Right lobe of liver (tissue), 4 donors: ENCODE data around the gene RPL18.

Source experiments
- CTCF ChIP-seq, 4 donors: fragments of 200-600 bp in 3 of 4; fragments of 450-650 bp in 1 of 4; IDR thresholded peaks; one replicate each; pipeline versions ENCODE4 v1.5.1 to v1.8.0; 2016 to 2022; ENCODE audit warnings: antibody characterized with exemption in 4 of 4, mild to moderate bottlenecking in 2 of 4
- POLR2A ChIP-seq: fragments of 450-650 bp; IDR thresholded peaks from one replicate; pipeline ENCODE4 v1.6.1; 2017; ENCODE audit warnings: antibody characterized with exemption, mild to moderate bottlenecking
- donor health status: DM: no; HTN: no; CAD: no.
- donor health status: DM: no; HTN: no; CAD: no.
- donor health status: DM: no; HTN: yes; CAD: no.

DNA sequence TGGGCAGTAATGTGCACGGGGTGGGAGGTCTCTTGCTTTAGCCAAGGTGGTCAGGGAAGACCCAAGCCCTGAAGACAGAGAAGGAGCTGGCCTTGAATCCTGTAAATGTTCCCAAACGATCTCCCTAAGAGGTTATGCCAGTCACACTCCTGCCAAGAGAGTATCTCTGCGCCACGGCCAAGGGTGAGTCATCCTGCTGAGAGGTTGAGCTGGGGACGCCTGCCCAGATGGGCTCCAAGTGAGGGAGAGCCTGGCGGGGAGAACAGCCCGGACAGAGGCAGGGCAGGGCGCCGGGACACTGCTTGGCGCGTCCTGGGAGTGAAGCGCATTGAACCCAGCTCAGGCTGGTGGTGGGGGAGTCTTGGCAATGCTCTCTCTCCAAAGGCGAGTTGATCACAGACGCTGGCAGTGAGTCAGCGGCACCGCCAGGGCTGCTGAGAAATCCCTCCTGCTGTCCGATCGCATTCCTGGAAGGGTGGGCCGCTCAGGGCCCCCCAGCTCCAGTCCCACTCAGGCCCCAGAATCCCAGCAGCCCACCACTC lies 50.6 kb downstream of the RPL18 start:
- TF ChIP-seq POLR2A (no peak), CTCF (IDR thresholded peaks at IDR 0.05) (no peak)
